HG02759 (cell line): ENCODE results near the gene BOD1L1.

Experiments
- ATAC-seq: cut with Tn5 transposase; IDR thresholded peaks from one replicate; pipeline ENCODE4 v1.9.1; 2021; ENCODE audit warnings: mild to moderate bottlenecking, moderate library complexity; ENCODE audit not compliant: unreplicated experiment

BOD1L1 gene

GRCh38 chr4:13627606-13628311 lies at the start of gene BOD1L1:
TSS of gene BOD1L1 (minus strand) at chr4:13627725. CDS start at chr4:13627587, 138 bp downstream.
- ATAC-seq = peak; percentile 92

- ATAC-seq = peak; percentile 58
Measured at GRCh38 chr4:13674971-13675370, 47.4 kb upstream of the BOD1L1 start.

- no peak for ATAC-seq
Measured at GRCh38 chr4:13673167-13673566, 45.6 kb upstream of the BOD1L1 start.

- no peak for ATAC-seq
Measured at GRCh38 chr4:13670456-13671160, 43.1 kb upstream of the BOD1L1 start.

- no peak for ATAC-seq
Measured at GRCh38 chr4:13665701-13666660, 38.5 kb upstream of the BOD1L1 start.

- ATAC-seq = no peak
Measured at GRCh38 chr4:13659341-13660070, 32.0 kb upstream of the BOD1L1 start.

GRCh38 chr4:13656569-13657405 lies 29.3 kb upstream of the BOD1L1 start:
- peak; percentile 33 for ATAC-seq

GRCh38 chr4:13654162-13654797 lies 26.8 kb upstream of the BOD1L1 start:
- peak; percentile 94 for ATAC-seq

- no peak for ATAC-seq
Measured at GRCh38 chr4:13653766-13654161, 26.2 kb upstream of the BOD1L1 start.

GRCh38 chr4:13647031-13647430 lies 19.5 kb upstream of the BOD1L1 start:
- ATAC-seq = no peak

GRCh38 chr4:13645075-13645474 lies 17.6 kb upstream of the BOD1L1 start:
- no peak for ATAC-seq

GRCh38 chr4:13642170-13642950 lies 14.8 kb upstream of the BOD1L1 start:
- ATAC-seq = no peak

- ATAC-seq = no peak
Measured at GRCh38 chr4:13641084-13641483, 13.6 kb upstream of the BOD1L1 start.

GRCh38 chr4:13640149-13640940 lies 12.8 kb upstream of the BOD1L1 start:
- ATAC-seq = no peak

GRCh38 chr4:13635286-13635799 lies 7.8 kb upstream of the BOD1L1 start:
- no peak for ATAC-seq

- ATAC-seq = no peak
Measured at GRCh38 chr4:13633671-13634070, 6.1 kb upstream of the BOD1L1 start.

- peak; percentile 50 for ATAC-seq
Measured at GRCh38 chr4:13627178-13627605, 333 bp downstream of the BOD1L1 start.
